DMS114 treated with DMSO at 0.1 percent for 48 hours (cell line): Measurements from ENCODE around the gene ZNF831.

Experiments
- DNase-seq: peaks from one replicate; lab custom pipeline; 2025; ENCODE audit not compliant: unreplicated experiment; lab: John Stamatoyannopoulos, UW

ZNF831 gene

DNA sequence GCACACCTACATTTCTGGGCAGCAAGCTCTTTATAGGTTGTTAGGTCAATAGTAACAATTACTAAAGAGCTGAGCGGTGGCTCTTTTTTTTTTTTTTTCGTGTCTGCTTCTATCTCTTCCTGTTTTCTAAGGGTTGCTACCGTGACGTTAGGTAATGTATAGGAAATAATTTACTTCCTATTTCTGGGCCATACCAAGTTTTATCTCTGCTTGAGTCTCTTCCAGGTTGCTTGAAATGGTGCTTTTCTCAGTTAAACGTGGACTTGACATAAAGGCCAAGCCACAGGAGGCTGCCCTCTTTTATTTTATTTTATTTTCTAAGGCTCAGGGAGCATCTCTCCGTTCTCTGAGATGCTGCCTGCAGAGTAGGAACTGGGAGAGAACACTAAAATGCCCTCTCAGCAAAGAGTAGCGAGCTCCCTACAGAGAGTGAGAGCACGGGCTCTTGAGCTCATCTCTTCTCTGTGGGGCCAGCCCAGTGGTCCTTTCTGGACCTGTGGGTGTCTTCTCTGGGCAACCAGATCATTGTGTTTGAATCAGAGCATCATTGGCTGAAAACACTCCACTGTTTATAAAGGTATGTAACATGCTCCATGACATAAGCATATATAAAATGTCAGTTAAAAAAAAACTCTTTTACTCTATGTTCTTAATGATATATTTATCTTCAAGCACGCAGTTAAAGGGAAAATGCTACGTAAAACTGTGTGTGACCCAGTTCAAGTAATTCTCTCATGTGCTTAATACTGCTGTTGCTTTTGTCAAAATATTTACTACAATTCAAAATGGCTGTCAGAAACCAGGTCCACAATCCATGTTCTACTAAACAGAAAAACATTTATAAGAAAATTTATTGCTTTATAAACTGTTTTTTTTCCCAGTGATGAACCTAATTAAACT lies at the start of gene ZNF831:
Gene ZNF831 (plus strand): TSS at position 191 of the 900 bp plus-strand sequence. CDS start 27,199 bp downstream, outside the sequence.
- no peak for DNase-seq

DNA sequence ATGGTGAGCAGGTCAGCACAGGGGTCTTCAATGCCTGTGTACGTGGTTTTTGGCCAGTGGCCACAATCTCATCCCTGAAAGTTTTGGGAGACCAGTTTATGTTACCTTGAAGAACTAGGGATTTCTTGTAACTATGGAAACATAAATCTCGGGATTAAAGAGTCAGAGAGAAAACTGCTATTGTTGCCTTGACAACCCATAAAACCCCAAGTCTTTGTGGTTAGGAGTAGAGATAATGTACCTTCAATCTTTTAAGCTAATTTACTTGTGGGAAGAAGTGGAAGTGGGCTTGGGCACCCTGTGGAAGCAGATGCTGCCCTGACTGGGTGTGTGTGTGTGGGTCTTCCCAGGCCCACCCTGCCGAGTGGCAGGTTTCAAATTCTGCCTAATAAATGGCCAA lies 46.1 kb upstream of the ZNF831 start:
- DNase-seq, result no peak

DNA sequence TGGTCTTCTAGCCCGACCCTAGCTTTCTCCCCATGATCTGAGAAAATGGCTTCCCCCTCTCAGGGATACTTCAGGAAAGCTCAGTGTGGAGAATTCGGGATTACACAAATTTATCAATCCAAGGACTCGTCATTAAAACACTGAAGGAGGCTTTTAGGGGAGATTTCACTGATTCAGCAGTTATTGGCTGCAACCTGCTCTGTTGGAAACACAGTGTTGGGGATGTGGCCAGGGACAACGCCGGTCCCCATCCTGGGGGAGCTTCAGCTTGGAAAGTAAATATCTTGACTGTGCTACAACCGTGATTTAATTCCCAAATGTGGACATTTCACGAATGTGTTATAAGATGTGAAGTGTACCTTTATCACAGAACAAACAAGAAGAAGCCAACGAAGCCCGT lies 44.8 kb upstream of the ZNF831 start:
- DNase-seq, result no peak

DNA sequence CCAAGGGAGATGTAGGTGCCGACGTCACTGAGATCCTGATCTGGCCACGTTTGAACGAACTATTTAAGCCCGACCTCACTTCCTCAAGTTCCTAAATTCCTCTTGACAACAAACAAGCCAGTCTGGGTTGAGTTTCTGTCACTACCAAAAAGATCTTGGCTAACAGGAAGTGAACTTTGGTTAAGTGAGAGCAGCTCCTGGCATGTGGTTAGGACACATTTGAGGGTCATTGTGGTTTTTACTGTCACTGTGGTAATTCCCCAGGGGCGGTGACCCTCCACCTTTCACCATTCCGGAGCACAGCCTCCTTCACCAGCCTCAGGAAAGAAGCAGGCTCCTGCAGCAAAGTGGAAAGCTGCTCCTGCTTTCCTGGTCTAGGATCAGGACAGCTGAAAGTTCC lies 43.1 kb upstream of the ZNF831 start:
- no peak for DNase-seq

DNA sequence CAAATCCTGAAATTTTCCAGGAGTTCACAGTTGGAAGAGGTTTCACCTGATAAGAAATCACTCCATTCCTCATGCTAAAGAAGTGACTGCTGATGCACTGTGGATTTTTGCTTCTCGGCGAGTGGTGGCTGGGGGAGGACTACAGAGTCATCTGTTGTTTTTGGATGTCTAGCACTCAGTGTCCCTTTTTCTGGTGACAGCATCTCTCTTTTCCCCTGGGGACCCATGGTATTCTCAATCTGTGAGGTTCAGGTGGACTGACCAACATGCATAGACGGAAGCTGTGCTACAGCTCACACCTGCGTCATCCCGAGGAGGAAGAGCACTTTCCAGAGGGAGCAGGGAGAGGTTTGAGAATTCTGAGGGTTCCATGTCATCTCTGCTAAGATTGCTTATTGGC lies 42.7 kb upstream of the ZNF831 start:
- DNase-seq, result no peak

DNA sequence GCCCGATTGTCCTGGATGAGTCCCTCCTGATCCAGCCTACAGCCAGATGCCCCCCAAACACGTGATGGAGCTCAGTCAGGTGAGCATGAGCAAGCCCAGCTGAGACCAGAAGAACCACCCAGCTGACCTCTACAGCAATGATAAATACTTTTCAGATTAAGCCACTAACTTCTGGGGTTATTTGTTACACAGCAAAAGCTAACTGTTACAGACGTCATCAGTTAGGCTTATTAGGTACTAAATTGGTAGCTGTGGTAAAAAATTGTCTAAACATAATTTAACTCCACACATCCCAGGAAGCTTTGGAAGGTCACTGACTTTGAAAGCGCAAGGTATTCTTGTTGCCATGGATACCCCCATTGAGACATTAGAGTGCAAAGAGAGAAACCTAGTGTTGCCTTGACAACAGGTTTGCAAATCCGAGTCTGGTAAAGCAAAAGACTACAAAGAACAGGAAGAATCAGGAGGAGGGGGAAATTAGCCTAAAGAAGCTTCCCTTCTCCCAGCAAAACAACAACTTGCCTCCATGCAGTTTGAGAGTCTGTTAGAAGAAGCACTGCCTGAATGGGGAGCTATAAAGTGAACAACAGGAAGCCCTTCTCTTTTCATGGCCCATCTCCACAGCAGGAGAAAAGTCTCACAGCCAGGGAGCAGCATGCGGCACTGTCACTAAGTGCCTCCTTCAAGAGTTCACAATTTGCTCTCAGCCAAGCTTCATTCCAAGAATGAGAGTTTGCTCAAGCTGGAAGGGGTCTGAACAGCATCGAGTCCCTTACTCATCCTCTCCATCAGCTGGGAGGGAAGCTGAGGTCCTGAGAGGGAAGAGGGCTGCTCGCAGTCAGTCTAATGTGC lies 41.7 kb upstream of the ZNF831 start:
- DNase-seq, result no peak

DNA sequence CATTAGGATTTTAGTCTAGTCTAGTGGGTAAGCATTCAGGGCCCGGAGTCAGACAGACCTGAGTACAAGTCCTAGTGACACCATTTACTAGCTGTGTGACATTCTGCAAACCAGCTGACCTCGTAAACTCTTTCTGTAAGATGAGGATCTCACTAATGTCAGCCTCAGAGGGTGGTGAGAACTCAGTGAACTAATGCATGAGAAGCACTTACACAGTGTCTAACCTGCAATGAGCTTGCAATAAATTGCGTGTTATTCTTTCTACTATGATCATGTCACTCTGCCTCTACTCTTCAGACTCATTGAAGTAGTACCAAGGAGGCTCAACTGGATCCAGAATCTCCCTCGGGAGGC lies 41.1 kb upstream of the ZNF831 start:
- no peak for DNase-seq

DNA sequence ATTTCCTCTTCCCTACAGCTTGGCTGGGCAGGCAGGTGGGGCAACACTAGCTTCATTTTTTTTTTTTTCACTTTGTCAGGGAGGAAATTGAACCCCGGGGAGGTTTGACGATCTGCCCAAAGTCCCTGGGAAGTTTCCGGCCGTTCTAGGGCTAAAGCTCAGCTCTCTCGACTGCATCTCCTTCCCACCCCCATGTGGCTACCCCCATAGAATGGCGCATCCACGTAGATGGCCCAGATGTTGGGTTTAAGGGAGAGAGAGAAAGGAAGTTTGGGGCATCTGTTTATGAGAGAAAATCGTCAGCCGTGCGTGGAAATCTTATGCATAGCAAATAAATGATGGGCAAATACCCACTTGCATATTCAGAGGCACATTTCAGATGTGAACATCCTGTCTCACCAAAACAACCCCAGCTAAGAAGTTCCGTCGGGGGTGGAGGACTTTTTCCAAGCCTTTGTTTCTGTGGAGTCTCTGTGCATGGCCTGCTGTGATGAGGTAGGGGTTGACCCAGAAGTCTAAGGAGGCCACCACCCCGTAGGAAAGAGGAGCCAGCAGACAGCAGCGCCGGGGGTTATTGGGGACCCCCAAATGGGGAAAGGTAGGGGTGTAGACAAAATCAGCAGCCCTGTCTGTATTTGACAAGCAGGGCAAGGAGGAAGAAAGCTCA lies 40.5 kb upstream of the ZNF831 start:
- DNase-seq, result no peak

DNA sequence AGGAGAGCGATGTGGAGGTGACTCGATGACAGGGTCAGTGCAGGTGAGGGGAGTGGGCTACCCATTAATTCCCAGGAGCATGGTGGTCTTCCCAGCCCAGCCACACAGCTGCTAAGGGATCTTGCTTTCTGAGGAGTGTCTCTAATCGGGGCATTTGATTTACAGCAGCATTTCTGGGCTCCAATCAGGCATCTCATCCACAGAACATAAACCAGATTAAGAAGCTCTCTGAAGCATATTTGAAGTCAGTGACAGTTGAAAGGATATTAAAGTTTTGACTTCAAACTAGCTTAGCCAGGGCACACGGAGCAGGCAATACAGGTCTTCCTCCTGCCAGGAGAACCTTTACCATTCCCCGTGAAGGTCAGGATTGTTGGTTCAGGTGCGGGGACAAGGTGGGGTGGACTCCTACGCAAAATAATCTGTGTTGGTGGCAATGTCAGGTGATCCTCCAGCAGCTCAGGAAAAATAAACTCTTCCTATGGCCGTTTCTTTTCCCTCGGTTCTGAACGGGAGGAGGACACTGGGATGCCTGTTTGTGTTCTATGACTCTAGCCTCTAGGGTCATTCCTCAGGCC lies 39.9 kb upstream of the ZNF831 start:
- no peak for DNase-seq

DNA sequence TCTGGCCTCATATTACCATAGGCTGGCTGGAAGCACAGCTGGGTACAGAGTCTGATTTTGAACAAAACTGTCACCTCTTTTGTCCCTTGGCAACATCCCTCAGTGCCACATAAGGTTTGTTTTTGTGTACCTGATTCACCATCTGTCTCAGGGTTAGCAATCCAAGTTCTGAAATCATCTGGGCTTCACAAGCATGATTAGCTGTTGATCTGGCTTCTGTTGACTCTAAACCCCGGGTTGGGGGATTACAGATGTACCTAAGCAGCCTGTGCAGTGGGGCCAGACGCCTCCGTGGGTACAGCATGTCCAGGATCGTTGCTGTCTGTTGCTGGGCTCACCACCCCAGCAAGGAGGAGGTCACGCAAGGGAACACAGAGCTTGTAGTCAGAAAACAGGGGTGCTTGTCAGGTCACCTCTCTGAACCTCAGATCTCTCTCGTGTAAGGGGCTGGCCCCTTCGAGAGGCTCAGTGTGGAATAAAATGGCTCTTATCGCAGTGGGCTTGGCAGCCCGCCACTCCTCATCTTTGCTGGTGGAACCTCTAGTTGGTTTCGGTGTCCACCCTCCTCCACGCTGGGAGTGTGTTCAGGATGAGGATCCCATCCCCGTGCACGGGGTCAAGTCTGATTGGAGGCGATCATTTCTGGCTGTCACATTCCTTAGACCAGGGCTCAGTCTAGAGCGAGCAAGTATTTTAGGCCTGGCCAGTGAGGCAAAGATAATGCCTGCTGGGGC lies 39.2 kb upstream of the ZNF831 start:
- no peak for DNase-seq

DNA sequence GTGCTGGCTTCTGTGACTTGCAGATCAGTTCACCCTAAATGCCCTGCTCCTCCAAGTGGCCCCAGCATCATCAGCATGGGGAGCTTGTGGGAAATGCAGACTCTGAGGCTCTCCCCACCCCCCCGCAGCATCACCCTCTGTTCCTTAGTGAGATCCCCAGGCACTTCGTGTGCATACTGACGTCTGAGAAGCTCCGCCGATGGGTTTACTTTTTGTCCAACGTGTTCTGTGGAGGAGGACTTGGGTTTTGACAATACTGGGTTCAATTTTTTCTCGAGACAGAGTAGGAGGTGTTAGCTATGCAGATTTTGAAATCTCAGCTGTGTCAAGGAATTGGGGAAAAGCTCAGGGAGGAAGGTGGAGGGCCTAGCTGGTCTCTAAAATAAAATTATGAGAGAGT lies 38.3 kb upstream of the ZNF831 start:
- DNase-seq, result no peak

DNA sequence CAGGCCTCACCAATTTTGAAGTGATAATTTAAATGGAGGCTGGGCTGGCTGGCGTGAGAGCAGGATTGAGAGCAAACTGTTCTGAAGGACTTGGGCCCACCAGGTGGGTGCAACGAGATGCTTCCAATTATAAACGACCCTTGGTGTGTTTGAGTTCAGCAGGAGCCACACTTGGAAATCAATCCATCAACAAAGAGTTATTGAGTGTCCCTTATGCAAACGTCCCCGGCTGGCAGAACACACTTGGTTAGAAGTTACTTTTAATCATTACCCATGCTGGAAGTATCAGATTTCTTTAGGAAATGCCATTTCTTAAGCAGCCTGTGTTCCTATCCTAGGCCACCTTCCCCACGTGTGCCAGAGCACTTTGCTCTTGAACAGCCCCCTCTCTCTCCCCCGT lies 37.8 kb upstream of the ZNF831 start:
- DNase-seq, result no peak

DNA sequence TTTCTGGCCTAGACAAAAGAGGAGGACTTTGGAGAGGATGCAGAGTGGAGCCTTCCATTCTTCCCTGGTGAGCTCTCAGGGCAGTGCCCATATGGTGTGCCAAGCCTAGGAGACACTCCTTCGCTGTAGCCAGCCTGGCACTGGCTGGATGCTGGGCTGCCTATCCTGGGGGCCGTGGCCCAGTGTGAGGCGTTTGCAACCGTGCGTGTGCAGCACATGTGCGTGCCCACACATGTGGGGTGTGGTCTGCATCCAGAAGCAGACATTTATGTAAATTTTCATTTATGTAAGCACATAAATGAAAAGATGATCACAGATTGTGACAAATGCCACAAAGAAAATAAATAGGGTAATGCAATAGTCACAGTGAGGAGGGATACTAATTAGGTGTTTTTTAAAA lies 35.8 kb upstream of the ZNF831 start:
- DNase-seq, result no peak

DNA sequence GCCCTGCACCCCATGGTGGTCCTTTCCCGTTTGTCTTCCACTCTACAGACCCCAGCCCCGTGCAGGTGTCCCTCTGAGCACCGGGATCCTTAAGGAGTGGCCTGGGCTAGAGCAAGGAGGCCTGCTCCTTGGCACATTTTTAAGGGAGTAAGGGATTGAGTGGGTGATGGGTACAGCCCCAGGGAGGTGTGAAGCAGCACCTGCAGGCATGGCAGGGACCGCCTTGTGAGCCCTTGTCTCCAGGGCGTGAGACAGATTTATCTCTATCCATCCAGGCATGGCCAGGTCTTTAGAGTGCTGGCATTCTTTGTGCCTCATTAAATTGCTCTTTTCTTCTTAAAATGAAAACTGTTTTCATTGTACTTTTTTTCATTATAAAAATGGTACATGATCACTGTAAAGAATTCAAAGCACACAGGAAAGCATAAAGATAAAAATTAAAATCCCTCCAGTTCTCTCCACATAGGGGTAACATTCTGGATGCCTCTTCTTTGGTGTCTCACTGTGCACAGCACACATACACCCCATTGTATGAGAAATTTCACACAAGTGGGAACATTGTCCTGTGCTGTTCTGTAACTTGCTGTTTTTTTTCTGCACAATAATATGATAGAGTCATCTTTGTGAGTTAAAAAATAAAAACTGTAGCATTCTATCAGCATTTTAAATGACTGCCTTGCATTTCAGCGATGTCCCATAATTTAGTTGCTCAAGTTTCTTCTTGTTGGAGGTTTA lies 31.9 kb upstream of the ZNF831 start:
- no peak for DNase-seq

DNA sequence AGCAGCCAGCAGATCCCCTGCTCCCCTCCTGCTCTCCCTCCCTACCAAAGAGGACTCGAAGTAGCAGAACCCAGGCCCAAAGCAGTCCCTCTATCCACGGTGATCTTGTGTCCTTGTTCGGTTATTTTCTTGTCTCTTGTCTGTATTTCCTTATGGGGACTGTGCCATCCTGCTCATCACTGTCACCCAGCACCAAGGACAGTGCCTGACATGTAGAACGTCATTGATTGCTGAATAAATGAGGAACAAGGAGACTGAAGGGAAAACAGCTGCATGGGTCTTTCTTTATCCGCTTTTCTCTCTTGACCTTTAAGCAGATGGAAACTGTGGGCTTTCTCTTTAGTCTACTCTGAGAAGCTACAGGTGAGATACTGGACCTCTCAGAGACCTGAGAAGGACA lies 29.4 kb upstream of the ZNF831 start:
- no peak for DNase-seq

DNA sequence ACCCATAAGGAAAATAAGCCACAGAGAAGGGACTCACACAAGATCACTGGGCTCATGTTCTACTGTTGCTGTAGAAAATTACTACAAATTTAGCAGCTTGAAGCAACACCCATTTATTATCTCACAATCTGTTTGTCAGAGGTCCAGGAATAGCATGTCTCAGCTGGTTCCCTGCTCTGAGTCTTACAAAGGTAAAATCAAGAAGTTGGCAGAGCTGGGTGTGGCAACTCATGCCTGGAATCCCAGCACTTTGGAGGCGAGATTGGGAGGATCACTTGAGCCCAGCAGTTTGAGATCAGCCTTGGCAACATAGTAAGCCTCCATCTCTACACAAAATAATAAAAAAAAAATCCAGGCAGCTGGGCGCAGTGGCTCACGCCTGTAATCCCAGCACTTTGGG lies 28.5 kb upstream of the ZNF831 start:
- no peak for DNase-seq

DNA sequence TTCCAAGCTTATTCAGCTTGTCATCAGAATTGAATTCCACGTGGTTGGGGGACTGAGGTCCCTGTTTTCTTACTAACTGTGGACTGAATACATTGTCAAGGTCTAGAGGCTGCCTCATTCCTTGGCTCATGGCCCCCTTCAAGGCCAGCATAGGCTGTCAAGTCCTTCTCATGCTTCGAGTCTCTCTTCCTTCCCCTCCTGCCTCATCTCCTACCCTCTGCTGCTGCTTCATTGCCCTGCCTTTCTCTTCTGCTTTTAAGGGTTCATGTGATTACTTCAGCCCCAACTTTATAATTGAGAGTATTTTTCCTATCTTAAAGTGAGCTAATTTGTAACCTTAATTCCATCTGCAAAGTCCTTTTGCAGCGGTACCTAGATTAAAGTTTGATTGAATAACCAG lies 27.6 kb upstream of the ZNF831 start:
- DNase-seq, result no peak

DNA sequence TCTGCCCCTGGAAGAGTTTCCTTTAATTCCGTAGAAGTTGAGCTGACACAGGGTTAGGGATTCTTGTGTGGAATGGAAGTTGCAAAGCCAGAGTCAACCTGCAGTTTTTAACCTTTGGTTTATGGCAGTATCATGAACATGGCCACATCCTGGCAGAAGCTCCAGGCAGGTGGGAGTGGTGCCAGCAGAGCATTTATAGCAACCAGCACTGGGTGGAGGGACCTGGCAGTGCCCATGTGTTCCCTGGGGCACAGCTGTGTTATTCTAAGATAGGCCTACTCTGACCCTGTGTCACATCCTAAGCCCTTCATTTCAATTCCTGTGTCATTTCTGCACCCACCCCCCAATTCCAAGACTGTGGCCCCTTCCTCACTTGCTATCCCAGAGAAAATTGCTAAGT lies 26.1 kb upstream of the ZNF831 start:
- no peak for DNase-seq

DNA sequence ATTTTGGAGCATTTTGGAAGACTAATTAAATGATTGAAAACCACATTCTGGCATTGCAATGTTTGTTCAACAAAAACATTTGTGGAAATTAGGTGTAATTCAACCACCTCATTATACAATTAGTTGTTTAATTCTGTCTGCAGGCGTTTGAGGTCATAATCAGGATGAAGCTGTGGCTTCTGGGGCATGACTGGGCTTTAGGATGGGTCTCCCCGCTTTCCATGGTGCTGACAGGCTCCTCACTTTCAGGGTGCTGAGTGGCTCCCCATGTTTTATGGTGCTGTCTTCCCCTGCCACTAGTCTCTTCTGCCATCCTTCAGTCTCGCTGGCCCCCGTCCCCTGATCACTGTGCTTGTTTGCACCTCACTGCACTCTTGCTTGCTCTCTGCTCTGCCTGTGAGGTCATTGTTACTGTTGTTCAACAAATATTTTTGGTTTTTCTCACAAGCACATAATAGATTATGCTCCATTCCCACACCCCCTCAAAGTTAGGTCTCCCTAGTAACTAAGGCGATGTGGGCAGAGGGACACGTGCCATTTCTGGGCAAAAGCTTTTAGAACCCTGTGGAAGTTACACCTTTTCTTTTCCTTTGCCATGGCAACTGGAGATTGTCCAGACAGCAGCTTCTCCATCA lies 25.4 kb upstream of the ZNF831 start:
- no peak for DNase-seq

DNA sequence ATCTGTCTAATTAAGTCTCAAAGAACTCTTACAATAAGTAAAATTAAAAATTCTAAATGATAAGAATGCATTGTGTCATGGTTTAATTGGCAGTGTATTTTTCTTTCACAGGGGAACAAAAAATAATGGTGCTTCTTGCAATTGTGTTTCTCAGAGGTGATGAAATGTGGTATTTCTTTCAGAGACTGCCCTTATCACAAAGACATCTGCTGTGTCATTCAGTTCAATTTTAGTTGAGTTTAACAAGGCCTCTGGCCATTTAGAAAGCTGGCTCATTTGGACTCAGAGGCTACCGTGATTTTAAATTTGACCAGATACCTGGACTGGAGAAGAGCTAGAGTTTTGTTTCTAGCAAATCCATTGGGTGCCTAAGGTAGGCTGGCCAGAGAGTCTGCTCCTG lies 23.6 kb upstream of the ZNF831 start:
- no peak for DNase-seq
